ENCODE results near the gene SREBF1.

Gene SREBF1

DNA sequence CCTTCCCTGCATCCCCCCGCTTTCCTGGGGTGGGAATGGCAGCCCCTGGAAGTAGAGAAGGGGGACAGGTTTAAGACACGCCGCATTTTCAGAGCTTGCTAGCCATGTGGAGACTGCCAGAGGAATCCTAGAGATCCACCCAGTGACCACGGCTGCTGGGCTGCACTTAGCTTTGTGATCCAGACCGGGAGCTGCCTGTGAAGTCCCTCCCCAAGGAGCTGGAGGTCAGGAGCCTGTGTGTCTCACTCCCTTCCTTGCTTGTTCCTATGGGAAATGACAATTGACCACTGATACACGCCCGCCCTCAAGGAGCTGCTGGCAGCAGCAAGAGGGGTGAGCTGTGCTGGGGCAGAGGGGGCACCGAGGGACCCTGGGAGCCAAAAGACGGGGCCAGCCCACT is 73.7 kb downstream of the SREBF1 start:
- DNase-seq (ENCODE audit: low read depth) = no peak

DNA sequence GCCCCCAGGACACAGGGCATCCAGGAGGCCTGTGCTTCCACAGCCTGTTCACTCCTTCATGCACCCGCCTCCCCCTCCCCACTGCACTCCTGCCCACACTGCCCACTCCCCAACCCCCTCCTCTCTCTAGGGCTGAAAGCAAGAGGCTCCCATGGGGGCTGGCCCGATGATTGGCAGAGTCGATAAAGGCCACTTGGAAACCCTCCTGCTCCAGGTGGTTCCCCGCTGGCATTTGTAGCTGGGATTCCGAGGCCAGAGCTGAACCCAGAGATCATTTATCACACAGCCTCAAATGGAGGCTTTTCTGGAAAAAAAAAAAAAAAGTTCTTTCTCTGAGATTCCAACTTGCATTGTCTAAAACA is 74.1 kb downstream of the SREBF1 start:
- DNase-seq (ENCODE audit: low read depth) = no peak
